ENCODE results near the gene ERBB4. TPM values are rescaled to one million over a fixed set of nuclear protein-coding genes. Genes with fewer than 3 reads are reported as not detected.

ERBB4 gene
- total RNA-seq, 1 experiment from 2014 or later = 40.6 TPM

- peak; percentile 23 for DNase-seq (ENCODE audit: low spot score)
- H3K27ac ChIP-seq (ENCODE audit: low read depth, low read length, poor library complexity, severe bottlenecking) = no peak overlapping the region
- no peaks in the 10 kb centered on the region for H3K36me3 ChIP-seq (ENCODE audit: insufficient read depth, low read length, poor library complexity, severe bottlenecking)
- intact Hi-C loops (cut with micrococcal nuclease; ENCODE audit: unreplicated experiment) = no loop called here
- no TSS peak for BruUV-seq (replicated peaks)
- H3K4me3 ChIP-seq (ENCODE audit: low read depth, low read length, poor library complexity, severe bottlenecking) = no peak overlapping the region
- no peak for TF ChIP-seq CTCF (conservative IDR thresholded peaks at IDR 0.05; ENCODE audit: low read depth, low read length)
- TF ChIP-seq EZH2 (IDR thresholded peaks at IDR 0.05; ENCODE audit: borderline replicate concordance, low read depth, low read length, poor library complexity, severe bottlenecking) = no peak
- H3K27me3 ChIP-seq (replicated peaks; ENCODE audit: insufficient read depth, low read depth, low read length, poor library complexity) = no peaks in the 10 kb centered on the region
- peaks cover 5% of the 10 kb centered on the region for H3K9me3 ChIP-seq (ENCODE audit: low read depth, low read length, poor library complexity, severe bottlenecking)
- ChIA-PET CTCF (no interaction called here), POLR2A (ENCODE audit: low non-redundant PET) (no interaction called here)
- H3K4me1 ChIP-seq (ENCODE audit: insufficient read depth, low read length, poor library complexity, severe bottlenecking) = peaks cover 12% of the 10 kb centered on the region
Observed at GRCh38 chr2:211816754-211817153, 721.8 kb downstream of the ERBB4 start.

GRCh38 chr2:211812587-211812986, 726.0 kb downstream of the ERBB4 start:
- H3K27me3 ChIP-seq (replicated peaks; ENCODE audit: insufficient read depth, low read depth, low read length, poor library complexity) = no peaks in the 10 kb centered on the region
- TF ChIP-seq CTCF (conservative IDR thresholded peaks at IDR 0.05; ENCODE audit: low read depth, low read length) = no peak
- TF ChIP-seq EZH2 (IDR thresholded peaks at IDR 0.05; ENCODE audit: borderline replicate concordance, low read depth, low read length, poor library complexity, severe bottlenecking) = no peak
- CTCF ChIA-PET = no interaction called here
- H3K4me1 ChIP-seq (ENCODE audit: insufficient read depth, low read length, poor library complexity, severe bottlenecking) = peaks cover 9% of the 10 kb centered on the region
- DNase-seq (ENCODE audit: low spot score) = no peak
- intact Hi-C loops (cut with micrococcal nuclease; ENCODE audit: unreplicated experiment) = no loop called here
- no TSS peak for BruUV-seq (replicated peaks)
- no peak overlapping the region for H3K4me3 ChIP-seq (ENCODE audit: low read depth, low read length, poor library complexity, severe bottlenecking)
- POLR2A ChIA-PET (ENCODE audit: low non-redundant PET) = no interaction called here
- no peaks in the 10 kb centered on the region for H3K36me3 ChIP-seq (ENCODE audit: insufficient read depth, low read length, poor library complexity, severe bottlenecking)
- H3K9me3 ChIP-seq (ENCODE audit: low read depth, low read length, poor library complexity, severe bottlenecking) = no peaks in the 10 kb centered on the region
- no peak overlapping the region for H3K27ac ChIP-seq (ENCODE audit: low read depth, low read length, poor library complexity, severe bottlenecking)

DNA sequence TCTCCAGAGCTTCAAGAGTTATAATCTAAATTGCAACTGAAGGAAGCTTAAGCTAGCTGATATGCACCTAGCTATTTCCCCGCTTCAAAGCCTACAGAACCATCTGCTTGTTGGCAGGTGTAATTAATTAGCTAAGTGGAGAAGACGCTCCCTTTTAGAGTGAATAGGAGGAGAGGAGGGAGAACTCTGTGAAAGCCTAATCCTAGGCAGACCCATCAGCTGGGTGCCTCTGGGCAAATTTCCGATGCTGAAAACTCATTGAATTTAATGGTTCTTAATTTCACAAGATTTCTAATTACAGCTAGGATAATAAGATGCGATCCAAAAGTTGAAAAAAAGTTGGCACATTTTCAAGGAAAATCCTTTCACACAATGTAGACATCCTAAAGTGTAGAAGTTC, 735.9 kb downstream of the ERBB4 start:
- no TSS peak for BruUV-seq (replicated peaks)
- Histone ChIP-seq H3K27me3 (replicated peaks; ENCODE audit: insufficient read depth, low read depth, low read length, poor library complexity) (no peaks in the 10 kb centered on the region), H3K27ac (ENCODE audit: low read depth, low read length, poor library complexity, severe bottlenecking) (no peak overlapping the region), H3K4me3 (ENCODE audit: low read depth, low read length, poor library complexity, severe bottlenecking) (no peak overlapping the region), H3K36me3 (ENCODE audit: insufficient read depth, low read length, poor library complexity, severe bottlenecking) (no peaks in the 10 kb centered on the region), H3K9me3 (ENCODE audit: low read depth, low read length, poor library complexity, severe bottlenecking) (no peaks in the 10 kb centered on the region), H3K4me1 (ENCODE audit: insufficient read depth, low read length, poor library complexity, severe bottlenecking) (peaks cover 23% of the 10 kb centered on the region)
- no peak for DNase-seq (ENCODE audit: low spot score)
- intact Hi-C loops (cut with micrococcal nuclease; ENCODE audit: unreplicated experiment) = no loop called here
- ChIA-PET CTCF (no interaction called here), POLR2A (ENCODE audit: low non-redundant PET) (no interaction called here)
- TF ChIP-seq CTCF (conservative IDR thresholded peaks at IDR 0.05; ENCODE audit: low read depth, low read length) (no peak), EZH2 (IDR thresholded peaks at IDR 0.05; ENCODE audit: borderline replicate concordance, low read depth, low read length, poor library complexity, severe bottlenecking) (no peak)
